GM12891 (cell line): ENCODE measurements around the gene CSRP1.

Experiments
- POLR2A ChIP-seq: IDR thresholded peaks from 2 replicates; pipeline ENCODE4 v1.6.1; 2011; ENCODE audit warnings: low read depth, low read length, control low read depth
- POLR2AphosphoS5 ChIP-seq: IDR thresholded peaks from 2 replicates; pipeline ENCODE4 v1.6.1; 2011; ENCODE audit warnings: low read depth, low read length, control low read depth
- TAF1 ChIP-seq: IDR thresholded peaks from 2 replicates; pipeline ENCODE4 v1.6.1; 2011; ENCODE audit warnings: low read depth, low read length, control low read depth

- TF ChIP-seq POLR2A (no peak), POLR2AphosphoS5 (no peak), TAF1 (no peak)
These were observed 56.1 kb downstream of the CSRP1 start for GRCh38 chr1:201450721-201451291.
